ENCODE data around the gene CLIC4. TPM values are rescaled to one million over a fixed set of nuclear protein-coding genes. Genes with fewer than 3 reads are reported as not detected.
A peak's percentile ranks its signal among the peaks of the same experiment; 100 is the strongest.
"Not testable (repeated sequence)": the region's sequence is repeated elsewhere in the genome, so short reads cannot be mapped to it uniquely, and the experiment has no call there.

Gene CLIC4
- total RNA-seq, 2 experiments from 2014 or later: 14.2 to 15.5 TPM

- H3K36me3 Mint-ChIP-seq (ENCODE audit: low read depth): no peaks in the 10 kb centered on the region
- no peak for DNase-seq
- no peak overlapping the region for H3K27ac Mint-ChIP-seq
- POLR2A ChIA-PET: no interaction called here
- no peaks in the 10 kb centered on the region for H3K27me3 Mint-ChIP-seq
- CTCF ChIA-PET: no interaction called here
- H3K9me3 Mint-ChIP-seq: no peaks in the 10 kb centered on the region
- H3K4me3 Mint-ChIP-seq: no peak overlapping the region
- peaks cover 28% of the 10 kb centered on the region for H3K4me1 Mint-ChIP-seq
Measured at GRCh38 chr1:24707687-24708086, 37.6 kb upstream of the CLIC4 start.

GRCh38 chr1:24708938-24709337 lies 36.3 kb upstream of the CLIC4 start:
- peaks cover 28% of the 10 kb centered on the region for H3K4me1 Mint-ChIP-seq
- CTCF ChIA-PET: no interaction called here
- H3K27ac Mint-ChIP-seq: peak overlapping the region; percentile 80

GRCh38 chr1:24709791-24710441 lies 35.3 kb upstream of the CLIC4 start:
- H3K9me3 Mint-ChIP-seq: no peaks in the 10 kb centered on the region
- peak overlapping the region; percentile 85 for H3K27ac Mint-ChIP-seq
- no peaks in the 10 kb centered on the region for H3K27me3 Mint-ChIP-seq
- CTCF ChIA-PET: no interaction called here
- H3K4me3 Mint-ChIP-seq: no peak overlapping the region
- POLR2A ChIA-PET: interaction anchor here (0.7 kb wide), 1 partner anchor 13 kb away, joined by 4 read pairs; no protein-coding TSS in a partner anchor
- no peaks in the 10 kb centered on the region for H3K36me3 Mint-ChIP-seq (ENCODE audit: low read depth)
- DNase-seq: peak; percentile 36
- peaks cover 25% of the 10 kb centered on the region for H3K4me1 Mint-ChIP-seq

More at GRCh38 chr1:24708938-24709337, 36.3 kb upstream of the CLIC4 start:
- no peaks in the 10 kb centered on the region for H3K9me3 Mint-ChIP-seq
- DNase-seq: no peak
- H3K4me3 Mint-ChIP-seq: no peak overlapping the region
- no peaks in the 10 kb centered on the region for H3K27me3 Mint-ChIP-seq
- no peaks in the 10 kb centered on the region for H3K36me3 Mint-ChIP-seq (ENCODE audit: low read depth)
- POLR2A ChIA-PET: interaction anchor here (0.6 kb wide), 1 partner anchor 45 kb away, joined by 3 read pairs; no protein-coding TSS in a partner anchor

DNA sequence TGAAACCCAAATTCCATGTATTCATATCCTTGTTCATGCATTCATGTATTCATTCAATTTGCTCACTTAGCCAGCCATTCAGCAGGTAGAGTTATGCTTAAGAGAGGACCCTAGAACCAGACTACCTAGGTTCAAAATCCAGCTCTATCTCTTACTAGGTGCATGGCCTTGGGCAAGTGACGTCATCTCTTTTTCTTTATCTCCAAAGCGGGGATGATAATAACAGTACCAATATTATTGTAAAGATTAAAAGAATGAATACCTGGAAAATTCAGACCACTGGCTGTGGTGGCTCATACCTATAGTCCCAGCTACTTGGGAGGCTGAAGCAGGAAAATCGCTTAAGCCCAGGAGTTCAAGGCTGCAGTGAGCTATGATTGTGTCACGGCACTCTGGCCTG lies 33.9 kb upstream of the CLIC4 start:
- Mint-ChIP-seq H3K9me3 (no peaks in the 10 kb centered on the region), H3K27me3 (no peaks in the 10 kb centered on the region), H3K4me3 (no peak overlapping the region), H3K36me3 (ENCODE audit: low read depth) (no peaks in the 10 kb centered on the region), H3K4me1 (peaks cover 14% of the 10 kb centered on the region), H3K27ac (no peak overlapping the region)
- ChIA-PET POLR2A (no interaction called here), CTCF (interaction anchor here (1.0 kb wide), 2 partner anchors 14 to 124 kb away, joined by 3 read pairs; no protein-coding TSS in a partner anchor)
- DNase-seq: no peak

DNA sequence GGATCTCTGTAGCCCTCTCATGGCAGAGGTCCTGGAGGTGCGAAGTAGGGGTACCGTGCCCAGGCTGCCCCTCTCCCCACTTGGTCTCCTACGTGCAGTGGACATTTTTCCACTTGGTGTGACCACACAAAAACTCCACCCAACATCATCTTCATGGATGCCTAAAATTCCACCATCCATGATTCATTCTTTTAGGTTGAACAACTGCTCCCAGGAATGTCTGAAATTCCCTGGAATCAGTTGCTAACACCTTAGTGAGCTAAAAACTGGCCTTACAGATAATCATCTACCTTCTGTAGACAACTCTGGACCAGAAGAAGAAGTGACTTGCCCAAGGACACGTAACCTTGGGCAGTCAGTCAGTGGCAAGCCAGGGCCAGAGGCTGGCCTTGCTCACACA lies 32.1 kb upstream of the CLIC4 start:
- POLR2A ChIA-PET: no interaction called here
- H3K4me1 Mint-ChIP-seq: peaks cover 14% of the 10 kb centered on the region
- no peak overlapping the region for H3K4me3 Mint-ChIP-seq
- CTCF ChIA-PET: interaction anchor here (0.7 to 1.7 kb wide), 2 partner anchors 11 to 15 kb away, joined by 3 to 4 read pairs; no protein-coding TSS in a partner anchor
- H3K9me3 Mint-ChIP-seq: no peaks in the 10 kb centered on the region
- H3K36me3 Mint-ChIP-seq (ENCODE audit: low read depth): no peaks in the 10 kb centered on the region
- H3K27ac Mint-ChIP-seq: no peak overlapping the region
- DNase-seq: no peak
- H3K27me3 Mint-ChIP-seq: no peaks in the 10 kb centered on the region

GRCh38 chr1:24713736-24714135 lies 31.5 kb upstream of the CLIC4 start:
- peak overlapping the region; percentile 37 for H3K27ac Mint-ChIP-seq
- ChIA-PET POLR2A (no interaction called here), CTCF (interaction anchor here (0.5 to 1.7 kb wide), 4 partner anchors 11 to 784 kb away, joined by 3 to 4 read pairs (median 4); no protein-coding TSS in a partner anchor)

DNA sequence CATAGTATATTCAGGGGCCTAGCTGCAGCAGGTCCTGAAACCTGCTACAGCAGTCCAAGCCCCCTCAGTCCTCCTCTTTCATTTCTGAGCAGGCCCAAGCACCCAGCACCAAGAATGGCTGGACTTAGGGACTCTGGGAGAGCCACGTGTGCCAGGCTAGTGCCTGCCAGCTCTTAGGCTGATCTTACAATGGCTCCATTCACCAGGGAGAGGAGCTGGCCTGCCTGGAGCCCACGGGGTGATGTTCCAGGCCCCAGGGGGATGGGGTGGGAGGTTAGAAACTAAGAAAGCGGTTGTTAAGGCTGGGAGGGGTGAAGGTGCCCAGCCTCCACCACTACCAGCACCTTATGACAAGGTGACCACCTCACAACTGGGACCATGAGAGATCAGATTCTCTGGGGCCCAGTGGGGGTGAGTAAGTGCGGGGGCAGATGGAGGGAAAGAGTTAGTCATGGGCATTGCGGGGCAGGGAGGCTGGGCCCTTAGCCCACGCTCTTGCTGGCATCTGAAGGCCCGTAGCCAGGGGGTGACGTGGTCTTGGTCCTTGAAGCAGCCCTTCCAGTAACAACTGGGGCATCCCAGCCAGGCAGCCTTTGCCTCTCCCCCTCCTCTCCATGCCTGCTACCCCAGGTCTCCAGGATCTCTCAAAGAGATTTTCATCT lies 30.3 kb upstream of the CLIC4 start:
- H3K36me3 Mint-ChIP-seq (ENCODE audit: low read depth): no peaks in the 10 kb centered on the region
- no peak overlapping the region for H3K4me3 Mint-ChIP-seq

More at GRCh38 chr1:24713736-24714135, 31.5 kb upstream of the CLIC4 start:
- Mint-ChIP-seq H3K4me1 (peaks cover 14% of the 10 kb centered on the region), H3K4me3 (no peak overlapping the region), H3K9me3 (no peaks in the 10 kb centered on the region), H3K27me3 (no peaks in the 10 kb centered on the region), H3K36me3 (ENCODE audit: low read depth) (no peaks in the 10 kb centered on the region)
- DNase-seq: no peak

DNA sequence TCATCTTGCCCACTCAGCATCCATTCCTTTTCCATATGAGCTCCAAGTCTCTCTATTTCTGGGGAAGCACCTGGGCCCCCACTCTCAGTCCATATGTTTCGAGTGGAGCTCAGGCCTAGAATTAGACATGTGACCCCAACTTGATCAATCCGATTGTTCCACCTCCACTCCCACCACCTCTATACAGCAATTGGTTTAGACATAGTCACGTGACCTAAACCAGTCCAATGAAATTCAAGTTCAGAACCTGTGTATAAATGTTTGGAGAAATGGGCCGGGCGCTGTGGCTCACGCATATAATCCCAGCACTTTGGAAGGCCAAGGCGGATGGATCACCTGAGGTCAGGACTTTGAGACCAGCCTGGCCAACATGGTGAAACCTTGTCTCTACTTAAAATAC lies 29.6 kb upstream of the CLIC4 start:
- Mint-ChIP-seq H3K27ac (no peak overlapping the region), H3K9me3 (no peaks in the 10 kb centered on the region), H3K36me3 (ENCODE audit: low read depth) (no peaks in the 10 kb centered on the region), H3K27me3 (no peaks in the 10 kb centered on the region), H3K4me1 (no peaks in the 10 kb centered on the region), H3K4me3 (no peak overlapping the region)
- no peak for DNase-seq
- CTCF ChIA-PET: interaction anchor here (1.3 to 1.6 kb wide), 3 partner anchors 16 to 132 kb away, joined by 3 to 4 read pairs (median 4); partner anchors contain the start of gene CLIC4
- POLR2A ChIA-PET: no interaction called here

More for the DNA sequence above, 30.3 kb upstream of the CLIC4 start:
- no peak for DNase-seq
- ChIA-PET POLR2A (no interaction called here), CTCF (interaction anchor here (1.3 to 1.6 kb wide), 3 partner anchors 15 to 133 kb away, joined by 3 to 4 read pairs (median 4); partner anchors contain the start of gene CLIC4)
- peaks cover 4% of the 10 kb centered on the region for H3K4me1 Mint-ChIP-seq
- no peaks in the 10 kb centered on the region for H3K27me3 Mint-ChIP-seq
- H3K9me3 Mint-ChIP-seq: no peaks in the 10 kb centered on the region
- H3K27ac Mint-ChIP-seq: no peak overlapping the region

DNA sequence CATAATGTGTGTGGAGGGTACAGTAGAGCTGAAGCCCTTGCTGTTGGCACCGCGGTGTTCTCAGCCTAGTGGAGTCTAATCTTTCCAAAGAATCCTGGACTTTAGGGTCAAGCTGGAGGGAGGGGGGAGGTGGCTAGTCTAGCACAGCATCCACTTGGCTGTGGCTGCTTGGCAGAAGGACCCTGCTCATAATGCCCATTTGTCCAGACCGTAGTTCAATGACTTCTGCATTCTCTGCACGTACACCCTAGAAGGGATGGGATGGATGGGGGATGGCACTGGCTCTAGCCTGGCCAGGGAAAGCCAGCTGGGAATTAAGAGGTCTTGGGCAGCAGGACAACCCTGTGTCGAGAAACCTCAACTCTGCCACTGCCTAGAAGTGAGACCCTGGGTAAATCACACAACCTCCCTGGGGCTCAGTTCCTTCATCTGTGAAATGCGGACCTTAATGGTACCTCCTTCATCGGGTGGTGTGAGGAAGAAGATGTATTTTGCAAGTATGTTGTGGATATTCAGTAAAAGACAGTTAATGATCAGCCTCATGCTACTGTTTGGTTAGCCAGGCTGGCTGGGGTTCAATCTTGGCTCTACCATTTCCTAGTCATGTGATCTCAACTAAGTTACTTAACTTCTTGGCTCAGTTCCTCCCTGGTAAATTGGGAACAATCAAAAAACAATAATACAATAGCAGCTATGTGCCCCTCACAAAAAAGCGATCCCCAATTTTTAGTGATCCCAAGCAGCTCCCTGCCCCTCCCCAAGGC lies 27.2 kb upstream of the CLIC4 start:
- H3K9me3 Mint-ChIP-seq: peaks cover 4% of the 10 kb centered on the region
- no peaks in the 10 kb centered on the region for H3K27me3 Mint-ChIP-seq
- CTCF ChIA-PET: interaction anchor here (0.6 to 1.8 kb wide), 3 partner anchors 9 to 27 kb away, joined by 3 to 5 read pairs (median 3); no protein-coding TSS in a partner anchor
- POLR2A ChIA-PET: no interaction called here
- no peaks in the 10 kb centered on the region for H3K36me3 Mint-ChIP-seq (ENCODE audit: low read depth)
- no peak overlapping the region for H3K4me3 Mint-ChIP-seq
- no peak overlapping the region for H3K27ac Mint-ChIP-seq
- peaks cover 11% of the 10 kb centered on the region for H3K4me1 Mint-ChIP-seq
- DNase-seq: no peak

- H3K4me1 Mint-ChIP-seq: peaks cover 11% of the 10 kb centered on the region
- no peaks in the 10 kb centered on the region for H3K36me3 Mint-ChIP-seq (ENCODE audit: low read depth)
- DNase-seq: no peak
- H3K4me3 Mint-ChIP-seq: no peak overlapping the region
- no peak overlapping the region for H3K27ac Mint-ChIP-seq
- CTCF ChIA-PET: no interaction called here
- POLR2A ChIA-PET: no interaction called here
- peaks cover 4% of the 10 kb centered on the region for H3K9me3 Mint-ChIP-seq
- H3K27me3 Mint-ChIP-seq: peaks cover 1% of the 10 kb centered on the region
Measured at GRCh38 chr1:24720152-24720551, 25.1 kb upstream of the CLIC4 start.

DNA sequence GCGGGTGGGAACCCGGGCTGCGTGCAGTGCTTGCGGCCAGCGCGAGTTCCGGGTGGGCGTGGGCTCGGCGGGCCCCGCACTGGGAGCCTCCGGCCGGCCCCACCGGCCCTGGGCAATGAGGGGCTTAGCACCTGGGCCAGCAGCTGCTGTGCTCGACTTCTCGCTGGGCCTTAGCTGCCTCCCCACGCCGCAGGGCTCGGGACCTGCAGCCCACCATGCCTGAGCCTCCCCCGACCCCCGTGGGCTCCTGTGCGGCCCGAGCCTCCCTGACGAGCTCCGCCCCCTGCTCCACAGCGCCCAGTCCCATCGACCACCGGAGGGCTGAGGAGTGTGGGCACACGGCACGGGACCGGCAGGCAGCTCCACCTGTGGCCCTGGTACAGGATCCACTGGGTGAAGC lies 23.7 kb upstream of the CLIC4 start:
- Mint-ChIP-seq H3K27ac (no peak overlapping the region), H3K27me3 (peaks cover 3% of the 10 kb centered on the region), H3K4me3 (no peak overlapping the region), H3K36me3 (ENCODE audit: low read depth) (no peaks in the 10 kb centered on the region), H3K9me3 (peaks cover 4% of the 10 kb centered on the region), H3K4me1 (peaks cover 12% of the 10 kb centered on the region)
- no peak for DNase-seq
- CTCF ChIA-PET: interaction anchor here (1.2 to 1.4 kb wide), 2 partner anchors 23 to 114 kb away, joined by 3 to 5 read pairs; partner anchors contain the start of gene CLIC4
- POLR2A ChIA-PET: no interaction called here

DNA sequence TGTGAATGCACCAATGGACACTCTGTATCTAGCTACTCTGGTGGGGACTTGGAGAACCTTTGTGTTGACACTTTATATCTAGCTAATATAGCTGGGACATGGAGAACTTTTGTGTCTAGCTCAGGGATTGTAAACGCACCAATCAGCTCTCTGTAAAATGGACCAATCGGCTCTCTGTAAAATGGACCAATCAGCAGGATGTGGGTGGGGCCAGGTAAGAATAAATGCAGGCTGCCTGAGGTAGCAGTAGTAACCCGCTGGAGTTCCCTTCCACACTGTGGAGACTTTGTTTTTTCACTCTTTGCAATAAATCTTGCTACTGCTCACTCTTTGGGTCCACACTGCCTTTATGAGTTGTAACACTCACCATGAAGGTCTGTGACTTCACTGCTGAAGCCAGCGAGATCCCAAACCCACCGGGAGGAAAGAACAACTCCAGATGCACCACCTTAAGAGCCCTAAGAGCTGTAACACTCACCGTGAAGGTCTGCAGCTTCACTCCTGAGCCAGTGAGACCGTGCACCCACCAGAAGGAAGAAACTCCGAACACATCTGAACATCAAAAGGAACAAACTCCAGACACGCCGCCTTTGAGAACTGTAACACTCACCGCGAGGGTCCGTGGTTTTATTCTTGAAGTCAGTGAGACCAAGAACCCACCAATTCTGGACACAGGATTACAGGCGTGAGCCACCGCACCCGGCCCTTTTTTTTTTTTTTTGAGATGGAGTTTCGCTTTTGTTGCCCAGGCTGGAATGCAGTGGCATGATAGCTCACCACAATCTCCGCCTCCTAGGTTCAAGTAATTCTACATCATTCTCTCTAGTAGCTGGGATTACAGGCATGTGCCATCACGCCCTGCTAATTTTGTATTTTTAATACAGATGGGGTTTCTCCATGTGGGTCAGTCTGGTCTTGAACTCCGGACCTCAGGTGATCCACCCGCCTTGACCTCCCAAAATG lies 22.9 kb upstream of the CLIC4 start:
- POLR2A ChIA-PET; H3K27me3 Mint-ChIP-seq; H3K36me3 Mint-ChIP-seq (ENCODE audit: low read depth); H3K9me3 Mint-ChIP-seq: not testable (repeated sequence)
- H3K4me1 Mint-ChIP-seq: peaks cover 19% of the 10 kb centered on the region
- peak overlapping the region; percentile 85 for H3K27ac Mint-ChIP-seq
- peak; percentile 30 for DNase-seq
- CTCF ChIA-PET: interaction anchor here (1.0 to 1.4 kb wide), 3 partner anchors 20 to 113 kb away, joined by 3 to 5 read pairs (median 3); partner anchors contain the start of gene CLIC4
- peak overlapping the region; percentile 79 for H3K4me3 Mint-ChIP-seq

Data from activated CD4-positive, alpha-beta T cell treated with anti-CD3 and anti-CD28 coated beads, Interleukin-2, amount 10 ng/mL, durations not matched to agents 7 days and 5 days (primary cell).